DMS153 treated with DMSO at 0.1 percent for 48 hours (cell line): ENCODE measurements around the gene GVQW3.
"Not testable (repeated sequence)": the region's sequence is repeated elsewhere in the genome, so short reads cannot be mapped to it uniquely, and the experiment has no call there.

ENCODE experiments used
- DNase-seq: peaks from one replicate; lab custom pipeline; 2025; ENCODE audit not compliant: unreplicated experiment; lab: John Stamatoyannopoulos, UW

The GVQW3 gene

DNA sequence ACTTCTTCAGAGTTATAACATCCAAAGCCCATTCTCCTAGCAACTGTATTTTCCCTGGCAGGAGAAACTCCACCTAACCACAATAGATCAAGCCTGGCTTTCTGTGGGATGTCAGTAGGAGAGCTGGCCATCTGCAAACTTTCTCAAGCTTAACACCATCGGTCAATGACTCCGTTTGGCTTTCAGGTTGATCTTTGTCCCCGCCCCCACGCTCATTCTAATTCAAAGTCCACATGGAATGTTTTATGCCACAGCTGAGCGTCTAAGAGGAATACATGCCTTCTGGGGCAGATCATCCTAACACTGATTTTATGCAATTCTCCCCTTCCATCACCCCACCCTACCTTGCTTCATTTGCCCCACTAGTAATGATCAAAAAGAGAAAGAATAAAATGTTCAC, 4.8 kb downstream of the GVQW3 start:
- no peak for DNase-seq

- no peak for DNase-seq
These were observed 7.3 kb downstream of the GVQW3 start for GRCh38 chr11:76388408-76388807.

GRCh38 chr11:76391021-76391420, 9.9 kb downstream of the GVQW3 start:
- peak; percentile 29 for DNase-seq

DNA sequence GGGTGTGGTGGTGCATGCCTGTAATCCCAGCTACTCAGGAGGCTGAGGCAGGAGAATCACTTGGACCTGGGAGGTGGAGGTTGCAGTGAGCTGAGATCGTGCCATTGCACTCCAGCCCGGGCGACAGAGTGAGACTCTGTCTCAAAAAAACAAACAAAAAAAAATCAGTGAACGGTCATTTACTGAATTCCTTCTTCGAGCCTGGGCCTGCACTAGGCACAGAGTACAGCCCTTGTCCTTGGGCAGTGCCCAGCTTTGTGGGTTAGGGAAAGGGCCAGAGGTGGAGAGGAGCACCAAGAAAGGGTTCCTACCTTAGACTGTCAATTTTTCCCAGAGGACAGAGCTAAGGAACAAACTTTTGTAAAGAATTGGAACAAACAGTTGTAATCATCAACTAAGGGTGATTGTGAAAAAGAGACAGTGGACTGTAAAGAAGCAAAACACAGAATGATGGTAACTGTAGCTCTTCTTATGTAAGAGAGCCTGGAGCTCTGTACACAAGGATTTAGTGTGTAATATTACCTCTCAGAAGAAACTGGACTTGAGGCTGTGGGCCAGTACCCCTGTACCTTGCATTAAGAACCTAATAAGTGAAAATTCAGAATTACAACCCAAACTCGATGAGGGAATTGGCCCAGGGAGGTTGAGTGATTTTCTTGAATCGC, 10.8 kb downstream of the GVQW3 start:
- no peak for DNase-seq

DNA sequence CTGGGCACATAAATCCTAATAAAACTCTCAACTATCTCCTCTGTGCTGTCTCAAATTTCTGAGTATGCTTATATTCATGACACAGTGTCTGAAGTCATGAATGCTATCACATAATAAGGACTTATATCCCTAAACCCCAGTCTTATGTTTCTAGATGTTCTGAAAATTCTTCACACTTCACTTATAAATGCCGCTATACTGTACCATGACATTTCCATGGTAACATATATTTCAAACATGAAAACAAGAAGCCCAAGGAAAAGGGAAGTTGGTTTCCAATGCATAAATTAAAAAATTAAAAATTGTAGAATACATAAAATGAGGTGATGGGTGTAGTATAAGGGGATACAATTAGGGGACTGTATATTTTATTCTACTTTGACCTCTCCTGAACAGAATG, 11.7 kb downstream of the GVQW3 start:
- no peak for DNase-seq

DNA sequence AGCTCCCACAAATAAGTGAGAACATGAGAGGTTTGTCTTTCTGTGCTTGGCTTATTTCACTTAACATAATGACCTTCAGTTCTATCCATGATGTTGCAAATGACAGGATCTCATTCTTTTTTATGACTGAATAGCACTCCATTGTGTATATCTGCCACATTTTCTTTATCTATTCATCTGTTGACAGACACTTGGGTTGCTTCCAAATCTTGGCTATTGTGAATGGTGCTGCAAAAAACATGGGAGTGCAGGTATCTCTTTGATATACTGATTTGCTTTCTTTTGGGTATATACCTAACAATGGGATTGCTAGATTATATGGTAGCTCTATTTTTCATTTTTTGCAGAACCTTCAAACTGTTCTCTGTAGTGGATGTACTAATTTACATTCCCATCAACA, 13.3 kb downstream of the GVQW3 start:
- no peak for DNase-seq

GRCh38 chr11:76395296-76395695, 14.2 kb downstream of the GVQW3 start:
- no peak for DNase-seq

- no peak for DNase-seq
These were observed 16.3 kb downstream of the GVQW3 start for GRCh38 chr11:76397383-76397782.

DNA sequence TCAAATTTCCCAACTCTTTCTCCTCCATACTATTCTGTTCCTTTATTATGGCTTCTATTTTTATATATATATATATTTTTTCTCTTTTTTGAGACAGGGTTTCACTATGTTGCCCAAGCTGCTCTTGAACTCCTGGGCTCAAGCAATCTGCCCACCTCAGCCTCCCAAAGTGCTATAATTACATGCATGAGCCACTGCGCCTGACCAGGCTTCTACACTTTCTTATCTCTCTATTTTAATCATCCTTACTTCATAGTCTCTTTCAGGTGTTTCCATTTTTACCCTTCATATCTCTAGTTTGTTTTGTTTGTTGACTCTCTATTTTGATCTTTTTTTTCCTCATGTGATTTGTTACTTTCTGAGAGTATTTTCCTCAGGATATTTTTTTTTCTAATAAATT, 19.8 kb downstream of the GVQW3 start:
- no peak for DNase-seq

DNA sequence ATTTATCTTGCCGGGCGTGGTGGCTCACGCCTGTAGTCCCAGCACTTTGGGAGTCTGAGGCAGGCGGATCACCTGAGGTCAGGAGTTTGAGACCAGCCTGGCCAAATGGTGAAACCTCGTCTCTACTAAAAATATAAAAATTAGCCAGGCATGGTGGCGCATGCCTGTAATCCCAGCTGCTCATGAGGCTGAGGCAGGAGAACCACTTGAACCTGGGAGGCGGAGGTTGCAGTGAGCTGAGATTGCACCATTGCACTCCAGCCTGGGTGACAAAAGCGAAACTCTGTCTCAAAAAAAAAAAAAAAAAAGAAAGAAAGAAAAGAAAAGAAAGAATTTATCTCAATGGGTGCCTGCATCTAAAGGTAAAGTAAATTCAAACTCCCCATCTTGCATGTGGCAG, 20.4 kb downstream of the GVQW3 start:
- DNase-seq: not testable (repeated sequence)

DNA sequence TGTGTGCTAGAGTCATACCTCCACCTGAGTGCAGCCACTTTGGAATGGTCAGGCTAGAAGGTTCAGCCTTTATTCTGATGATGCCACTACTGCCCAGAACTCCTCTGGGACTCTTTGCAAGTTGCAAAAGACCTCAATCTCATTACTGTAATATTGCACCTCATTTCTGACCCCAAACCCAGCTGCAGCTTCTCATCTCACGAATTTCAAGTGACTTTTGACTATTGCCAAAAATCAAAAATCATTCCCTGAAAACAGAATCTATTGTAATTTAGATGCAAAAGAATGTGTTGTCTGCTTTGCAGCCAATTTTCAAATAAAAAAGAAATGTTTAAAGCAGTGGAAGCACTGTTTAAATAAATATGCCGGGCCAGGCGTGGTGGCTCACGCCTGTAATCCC, 25.2 kb downstream of the GVQW3 start:
- no peak for DNase-seq

GRCh38 chr11:76408171-76408965, 27.2 kb downstream of the GVQW3 start:
- peak; percentile 72 for DNase-seq

- no peak for DNase-seq
These were observed 29.8 kb downstream of the GVQW3 start for GRCh38 chr11:76410851-76411357.

DNA sequence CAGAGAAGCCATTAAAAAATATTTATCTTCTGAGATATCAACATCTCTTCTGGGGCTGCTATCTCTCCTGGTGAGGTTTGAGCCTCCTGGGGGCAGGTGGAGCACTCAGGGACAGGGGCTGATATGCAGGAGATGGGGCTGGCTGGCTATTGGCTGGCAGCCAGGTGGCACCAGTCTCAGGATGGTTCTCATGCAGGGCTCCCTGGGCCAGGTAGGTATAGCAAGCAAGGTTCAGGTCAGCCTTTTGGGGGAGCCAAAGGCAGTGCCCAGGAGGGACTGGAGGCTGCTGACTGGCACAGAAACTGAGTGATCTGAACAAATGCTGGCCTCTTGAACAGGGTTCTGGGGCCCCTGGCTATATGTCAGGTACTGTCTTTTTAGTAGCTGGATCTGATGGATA, 34.0 kb downstream of the GVQW3 start:
- DNase-seq: no peak

DNA sequence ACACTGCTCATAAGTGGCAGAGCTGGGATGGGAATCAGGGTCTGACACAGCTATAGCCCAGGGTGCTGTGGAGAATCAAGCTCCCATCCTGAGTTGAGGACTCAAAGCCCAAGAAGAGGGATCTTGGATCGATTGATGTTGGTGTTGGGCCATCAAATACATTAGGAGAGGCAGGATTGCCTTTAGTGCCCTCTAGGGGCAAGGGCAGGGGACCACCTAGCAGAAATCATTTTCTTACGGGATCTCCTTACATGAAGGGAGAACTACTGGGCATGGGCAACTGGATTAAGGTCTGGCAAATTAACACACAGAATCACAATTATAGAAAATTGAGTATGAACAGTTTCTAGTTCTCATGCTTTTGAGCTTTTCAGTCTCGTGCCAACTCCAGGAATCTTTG, 38.8 kb downstream of the GVQW3 start:
- DNase-seq: no peak

- DNase-seq: no peak
These were observed 43.3 kb downstream of the GVQW3 start for GRCh38 chr11:76424379-76424778.

- no peak for DNase-seq
These were observed 43.8 kb downstream of the GVQW3 start for GRCh38 chr11:76424891-76425290.

GRCh38 chr11:76426660-76427059, 45.5 kb downstream of the GVQW3 start:
- no peak for DNase-seq

DNA sequence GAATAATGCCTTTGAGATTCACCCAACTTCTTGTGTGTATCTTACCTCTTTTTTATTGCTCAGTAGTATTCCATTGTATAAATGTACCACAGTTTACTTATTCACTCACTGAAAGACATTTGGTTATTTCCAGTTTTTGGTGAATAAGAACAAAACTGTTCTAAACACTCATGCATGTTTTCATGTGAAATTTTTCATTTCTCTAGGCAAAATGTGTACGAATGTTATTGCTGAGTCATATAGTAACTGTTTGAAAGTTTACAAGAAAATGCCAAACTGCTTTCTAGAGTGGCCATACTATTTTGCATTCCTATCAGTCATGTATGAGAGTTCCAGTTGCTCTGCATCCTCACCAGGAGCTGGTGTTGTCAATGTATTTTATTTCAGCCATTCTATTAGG, 54.9 kb downstream of the GVQW3 start:
- no peak for DNase-seq

DNA sequence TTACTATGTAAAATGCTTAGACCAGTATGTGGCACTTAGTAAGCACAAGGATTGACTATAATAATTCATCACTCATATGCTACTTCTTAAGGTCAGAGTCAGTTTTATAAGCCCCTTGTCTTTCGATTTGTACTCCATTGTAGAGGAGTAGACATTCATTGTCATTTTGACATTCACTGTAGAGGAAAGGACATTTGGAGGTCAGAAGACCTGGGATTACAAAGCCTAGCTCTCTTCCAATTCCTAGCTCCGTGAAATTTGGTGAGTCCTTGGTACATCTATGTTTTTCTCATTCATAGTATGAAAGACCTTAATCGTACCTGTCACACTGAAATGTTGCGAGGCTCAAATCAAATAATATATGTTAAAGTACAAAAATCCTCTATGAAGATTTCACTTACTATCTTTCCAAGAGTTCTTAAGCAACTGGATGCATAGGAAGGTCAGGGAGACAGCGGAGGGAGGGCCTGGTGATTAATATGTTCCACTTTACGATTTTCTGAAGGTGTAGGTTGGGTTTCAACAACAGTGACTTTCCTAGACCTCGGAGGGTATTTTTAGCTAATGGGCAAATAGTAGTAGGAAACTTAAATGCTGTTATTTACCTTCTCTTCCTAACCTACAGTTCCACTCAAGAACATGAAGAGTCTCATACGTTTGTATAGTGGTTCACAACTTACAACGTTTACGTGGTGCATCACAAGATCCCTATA, 62.3 kb downstream of the GVQW3 start:
- DNase-seq: no peak

DNA sequence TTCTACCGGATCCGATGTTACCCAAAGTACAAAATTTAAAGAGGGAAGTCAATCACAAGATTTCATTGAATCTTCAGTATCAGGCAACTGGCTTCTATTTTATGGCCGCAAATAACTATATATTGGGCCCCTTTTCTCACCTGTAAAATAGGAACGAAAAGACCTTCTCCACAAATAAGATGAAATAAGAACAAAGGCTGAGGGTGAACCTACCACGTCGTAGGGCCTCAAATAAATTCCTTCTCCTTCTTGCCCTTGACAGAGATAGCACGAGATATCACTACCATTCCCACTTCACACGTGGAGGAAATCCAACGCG, 62.9 kb downstream of the GVQW3 start:
- no peak for DNase-seq
